HCT116 (cell line): ENCODE measurements around the gene OST4. TPM values are rescaled to one million over a fixed set of nuclear protein-coding genes. Genes with fewer than 3 reads are reported as not detected.

Experiments
- ATAC-seq: fragments of 200-7000 bp; cut with Tn5 transposase; 2 replicates; pipeline ENCODE4 v1.9.1; 2020; ENCODE audit warnings: mild to moderate bottlenecking, moderate library complexity
- BruUV-seq: library from RNA; stranded (reverse); fragments of 400-500 nt; replicated peaks from 2 replicates; lab custom pipeline; 2021; lab: Mats Ljungman, UMichigan
- CTCF ChIA-PET: fragments of 300-600 bp; sonication (Branson Sonifier 250); formaldehyde crosslinking; loops from one replicate; lab custom pipeline; 2021; ENCODE audit warnings: antibody characterized with exemption; lab: Charles Lee
- POLR2A ChIA-PET: fragments of 300-600, 350-600 bp; sonication (Branson Sonifier 250); formaldehyde crosslinking; loops from one replicate; lab custom pipeline; 2021; ENCODE audit warnings: antibody characterized with exemption; lab: Charles Lee
- RAD21 ChIA-PET, 2 experiments: fragments of 300-600 bp; sonication (Branson Sonifier 250); formaldehyde crosslinking; loops; one replicate each; lab custom pipeline; 2023; ENCODE audit warnings: low total read pairs in 2 of 2; ENCODE audit not compliant: uncharacterized antibody in 2 of 2, unreplicated experiment in 2 of 2, low non-redundant PET in 1 of 2; lab: Charles Lee
- DNase-seq: peaks from one replicate; pipeline ENCODE4 v3.0.0-alpha.2; 2010; ENCODE audit warnings: low read depth, low spot score
- H2AFZ ChIP-seq: fragments of 200-600 bp; shearing (Covaris generic), sonication (generic); 2 replicates; pipeline ENCODE4 v1.6.1; 2017; ENCODE audit warnings: low read depth, mixed run types, mixed read lengths, antibody characterized with exemption, low read length; ENCODE audit not compliant: poor library complexity, severe bottlenecking
- H3K27ac ChIP-seq: 2 replicates; pipeline ENCODE4 v1.5.1; 2012; ENCODE audit warnings: low read depth, low read length
- H3K27me3 ChIP-seq: fragments of 200-600 bp; sonication (generic); 2 replicates; pipeline ENCODE4 v1.6.1; 2016; ENCODE audit warnings: mixed run types, low read length, mixed read lengths; ENCODE audit not compliant: insufficient read depth
- H3K36me3 ChIP-seq, 2 experiments: fragments of 200-500 bp in 1 of 2; fragments of 200-600 bp in 1 of 2; sonication (Bioruptor generic) in 1 of 2; sonication (generic) in 1 of 2; 2 replicates each; pipeline versions ENCODE4 v1.5.1 to v1.6.1; 2014 to 2016; ENCODE audit warnings: low read length in 2 of 2, inconsistent platforms in 1 of 2, mixed read lengths in 1 of 2, mixed run types in 1 of 2; ENCODE audit not compliant: insufficient read depth in 2 of 2, control insufficient read depth in 1 of 2
- H3K4me1 ChIP-seq, 2 experiments: fragments of 200-600 bp in 1 of 2; sonication (generic) in 1 of 2; 2 replicates each; pipeline versions ENCODE4 v1.5.1 to v1.6.1; 2012 to 2017; ENCODE audit warnings: low read length in 2 of 2, inconsistent platforms in 1 of 2, mild to moderate bottlenecking in 1 of 2, mixed read lengths in 1 of 2, mixed run types in 1 of 2, moderate library complexity in 1 of 2; ENCODE audit not compliant: insufficient read depth in 2 of 2, control insufficient read depth in 1 of 2
- H3K4me2 ChIP-seq: fragments of 200-600 bp; sonication (generic); 2 replicates; pipeline ENCODE4 v1.6.1; 2017; ENCODE audit warnings: mixed run types, low read length, mixed read lengths
- H3K4me3 ChIP-seq, 2 experiments: fragments of 200-600 bp in 1 of 2; sonication (generic) in 1 of 2; replicated peaks in 1 of 2; 2 replicates each; pipeline ENCODE4 v1.5.1; 2011 to 2016; ENCODE audit warnings: low read length in 2 of 2, control low read depth in 1 of 2, low read depth in 1 of 2, mild to moderate bottlenecking in 1 of 2, mixed read lengths in 1 of 2, mixed run types in 1 of 2
- H3K79me2 ChIP-seq: fragments of 200-600 bp; sonication (generic); 2 replicates; pipeline ENCODE4 v1.6.1; 2017; ENCODE audit warnings: mild to moderate bottlenecking, mixed run types, low read length, moderate library complexity, mixed read lengths; ENCODE audit not compliant: insufficient read depth
- H3K9ac ChIP-seq: fragments of 200-600 bp; sonication (generic); 2 replicates; pipeline ENCODE4 v1.6.1; 2016; ENCODE audit warnings: low read length, mixed read lengths
- H3K9me2 ChIP-seq: fragments of 200-600 bp; sonication (generic), shearing (Covaris generic); 2 replicates; pipeline ENCODE4 v1.6.1; 2017; ENCODE audit warnings: mixed run types, mild to moderate bottlenecking, moderate library complexity; ENCODE audit not compliant: insufficient read depth
- H3K9me3 ChIP-seq, 2 experiments: fragments of 200-500 bp in 1 of 2; fragments of 200-600 bp in 1 of 2; sonication (Bioruptor generic) in 1 of 2; sonication (generic) in 1 of 2; 2 replicates each; pipeline ENCODE4 v1.6.1; 2014 to 2017; ENCODE audit warnings: low read length in 2 of 2, mixed read lengths in 2 of 2, inconsistent platforms in 1 of 2, low read depth in 1 of 2, mild to moderate bottlenecking in 1 of 2, mixed run types in 1 of 2, moderate library complexity in 1 of 2; ENCODE audit not compliant: control insufficient read depth in 1 of 2, insufficient read depth in 1 of 2
- H4K20me1 ChIP-seq: fragments of 200-600 bp; sonication (generic), shearing (Covaris generic); 2 replicates; pipeline ENCODE4 v1.6.1; 2017; ENCODE audit warnings: mixed run types, mild to moderate bottlenecking, moderate library complexity; ENCODE audit not compliant: insufficient read depth
- CEBPB ChIP-seq: IDR thresholded peaks from 2 replicates; pipeline ENCODE4 v1.6.1; 2012; ENCODE audit warnings: low read depth
- FOSL1 ChIP-seq: IDR thresholded peaks from 2 replicates; pipeline ENCODE4 v1.6.1; 2012; ENCODE audit warnings: low read depth
- JUND ChIP-seq: IDR thresholded peaks from 2 replicates; pipeline ENCODE4 v1.6.1; 2012
- POLR2A ChIP-seq: IDR thresholded peaks from 2 replicates; pipeline ENCODE4 v1.7.0; 2011; ENCODE audit warnings: borderline replicate concordance; ENCODE audit not compliant: insufficient read depth, insufficient read length; ENCODE audit errors: extremely low read depth
- intact Hi-C: fragments of 100-400 bp; cut with micrococcal nuclease; formaldehyde crosslinking; loops from 2 replicates; pipeline ENCODE4 v1.10.0; 2022
- total RNA-seq: library from RNA; stranded (reverse); gene quantifications from one replicate; pipeline ENCODE4 v1.2.1, GENCODE V29; 2021; ENCODE audit not compliant: unreplicated experiment
- TF ChIP-seq, protein P1 (sequence below): IDR thresholded peaks from 2 replicates; pipeline ENCODE4 v1.6.1; 2011; ENCODE audit warnings: mild to moderate bottlenecking, low read length, moderate library complexity; ENCODE audit not compliant: insufficient replicate concordance; ENCODE audit errors: extremely low read depth
- TF ChIP-seq, protein P2 (sequence below), 3 experiments: fragments of 200-600 bp in 1 of 3; sonication (generic) in 1 of 3; IDR thresholded peaks in 2 of 3; conservative IDR thresholded peaks in 1 of 3; 2 replicates each; pipeline ENCODE4 v1.5.1; 2012 to 2017; ENCODE audit warnings: low read depth in 2 of 3, low read length in 2 of 3, antibody characterized with exemption in 1 of 3, borderline replicate concordance in 1 of 3, control low read depth in 1 of 3, mild to moderate bottlenecking in 1 of 3, mixed read lengths in 1 of 3, mixed run types in 1 of 3, moderate library complexity in 1 of 3; ENCODE audit not compliant: insufficient read depth in 1 of 3

The OST4 gene
- total RNA-seq, 1 experiment from 2014 or later, result 187 TPM

GRCh38 chr2:27082773-27083409 lies 11.4 kb upstream of the OST4 start:
- H3K79me2 ChIP-seq, result no peaks in the 10 kb centered on the region
- DNase-seq, result no peak
- H3K4me2 ChIP-seq, result no peak overlapping the region
- RAD21 ChIA-PET, result interaction anchor here in 1 of 2 experiments (1.6 kb wide), 1 partner anchor 121 kb away, joined by 4 read pairs; no protein-coding TSS in a partner anchor
- H3K4me3 ChIP-seq, result no peak overlapping the region
- BruUV-seq, result no TSS peak
- no peak for TF ChIP-seq POLR2A
- TF ChIP-seq, protein P1, sequence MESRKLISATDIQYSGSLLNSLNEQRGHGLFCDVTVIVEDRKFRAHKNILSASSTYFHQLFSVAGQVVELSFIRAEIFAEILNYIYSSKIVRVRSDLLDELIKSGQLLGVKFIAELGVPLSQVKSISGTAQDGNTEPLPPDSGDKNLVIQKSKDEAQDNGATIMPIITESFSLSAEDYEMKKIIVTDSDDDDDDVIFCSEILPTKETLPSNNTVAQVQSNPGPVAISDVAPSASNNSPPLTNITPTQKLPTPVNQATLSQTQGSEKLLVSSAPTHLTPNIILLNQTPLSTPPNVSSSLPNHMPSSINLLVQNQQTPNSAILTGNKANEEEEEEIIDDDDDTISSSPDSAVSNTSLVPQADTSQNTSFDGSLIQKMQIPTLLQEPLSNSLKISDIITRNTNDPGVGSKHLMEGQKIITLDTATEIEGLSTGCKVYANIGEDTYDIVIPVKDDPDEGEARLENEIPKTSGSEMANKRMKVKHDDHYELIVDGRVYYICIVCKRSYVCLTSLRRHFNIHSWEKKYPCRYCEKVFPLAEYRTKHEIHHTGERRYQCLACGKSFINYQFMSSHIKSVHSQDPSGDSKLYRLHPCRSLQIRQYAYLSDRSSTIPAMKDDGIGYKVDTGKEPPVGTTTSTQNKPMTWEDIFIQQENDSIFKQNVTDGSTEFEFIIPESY, result no peak
- TF ChIP-seq, protein P2, sequence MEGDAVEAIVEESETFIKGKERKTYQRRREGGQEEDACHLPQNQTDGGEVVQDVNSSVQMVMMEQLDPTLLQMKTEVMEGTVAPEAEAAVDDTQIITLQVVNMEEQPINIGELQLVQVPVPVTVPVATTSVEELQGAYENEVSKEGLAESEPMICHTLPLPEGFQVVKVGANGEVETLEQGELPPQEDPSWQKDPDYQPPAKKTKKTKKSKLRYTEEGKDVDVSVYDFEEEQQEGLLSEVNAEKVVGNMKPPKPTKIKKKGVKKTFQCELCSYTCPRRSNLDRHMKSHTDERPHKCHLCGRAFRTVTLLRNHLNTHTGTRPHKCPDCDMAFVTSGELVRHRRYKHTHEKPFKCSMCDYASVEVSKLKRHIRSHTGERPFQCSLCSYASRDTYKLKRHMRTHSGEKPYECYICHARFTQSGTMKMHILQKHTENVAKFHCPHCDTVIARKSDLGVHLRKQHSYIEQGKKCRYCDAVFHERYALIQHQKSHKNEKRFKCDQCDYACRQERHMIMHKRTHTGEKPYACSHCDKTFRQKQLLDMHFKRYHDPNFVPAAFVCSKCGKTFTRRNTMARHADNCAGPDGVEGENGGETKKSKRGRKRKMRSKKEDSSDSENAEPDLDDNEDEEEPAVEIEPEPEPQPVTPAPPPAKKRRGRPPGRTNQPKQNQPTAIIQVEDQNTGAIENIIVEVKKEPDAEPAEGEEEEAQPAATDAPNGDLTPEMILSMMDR (IDR thresholded peaks at IDR 0.05 in 2 of 3, conservative IDR thresholded peaks at IDR 0.05 in 1 of 3; ENCODE audit: borderline replicate concordance in 1 of 3, insufficient read depth in 1 of 3, low read depth in 2 of 3, low read length in 2 of 3), result no peak
- TF ChIP-seq CEBPB, result no peak
- TF ChIP-seq JUND, result no peak
- no peak for TF ChIP-seq FOSL1
- H4K20me1 ChIP-seq, result no peaks in the 10 kb centered on the region
- POLR2A ChIA-PET, result interaction anchor here (1.1 kb wide), 1 partner anchor 210 kb away, joined by 7 read pairs; no protein-coding TSS in a partner anchor
- no peaks in the 10 kb centered on the region for H3K9me2 ChIP-seq
- CTCF ChIA-PET, result interaction anchor here (1.1 to 3.1 kb wide), 2 partner anchors 11 to 121 kb away, joined by 3 to 15 read pairs; partner anchors contain the start of gene OST4
- H3K27me3 ChIP-seq, result no peaks in the 10 kb centered on the region
- H3K27ac ChIP-seq, result no peak overlapping the region; the same call in 1 of the 2 replicates
- no peak for ATAC-seq
- H2AFZ ChIP-seq, result no peak overlapping the region
- no peaks in the 10 kb centered on the region for H3K9me3 ChIP-seq
- H3K4me1 ChIP-seq, result peaks cover 13 to 42% of the 10 kb centered on the region in 2 experiments
- intact Hi-C loops, result no loop called here
- no peaks in the 10 kb centered on the region for H3K36me3 ChIP-seq
- H3K9ac ChIP-seq, result no peak overlapping the region
